ENCODE results near the gene CLOCK. TPM values are rescaled to one million over a fixed set of nuclear protein-coding genes. Genes with fewer than 3 reads are reported as not detected.

CLOCK gene
- total RNA-seq, 1 donor from 2014 or later: 32.9 TPM

DNA sequence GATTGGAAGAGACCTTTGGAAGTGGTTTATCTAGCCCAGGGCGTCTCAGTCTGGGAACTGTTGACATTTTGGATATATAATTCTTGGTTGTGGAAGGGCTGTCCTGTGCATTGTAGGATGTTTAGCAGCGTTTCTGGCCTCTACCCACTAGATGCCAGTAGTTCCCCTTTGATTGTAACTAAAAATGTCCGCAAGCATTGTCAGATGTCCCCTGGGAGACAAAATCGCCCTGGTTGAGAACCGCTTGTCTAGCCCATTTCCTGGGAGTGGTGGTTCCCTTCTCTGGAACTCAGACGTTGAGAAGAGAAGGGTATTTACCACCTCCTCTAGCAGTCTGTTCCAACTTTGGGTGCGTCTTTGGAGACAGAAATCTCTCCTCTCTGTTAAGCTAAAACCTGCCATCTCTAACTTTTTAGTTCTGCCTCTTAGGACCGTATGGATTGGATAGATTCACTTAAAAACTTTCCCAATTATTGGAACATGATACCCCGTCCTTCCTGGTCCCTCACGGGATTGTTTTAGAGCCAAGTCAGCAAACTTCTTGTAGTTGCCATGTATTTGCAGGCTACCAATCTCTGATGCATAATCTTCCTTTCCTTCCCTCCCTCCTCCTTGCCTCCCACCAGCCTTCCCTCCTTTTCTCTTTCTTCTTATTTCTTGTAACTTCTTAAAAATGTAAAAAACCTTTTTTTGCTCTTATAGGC is 137.1 kb downstream of the CLOCK start:
- no peak for ATAC-seq

DNA sequence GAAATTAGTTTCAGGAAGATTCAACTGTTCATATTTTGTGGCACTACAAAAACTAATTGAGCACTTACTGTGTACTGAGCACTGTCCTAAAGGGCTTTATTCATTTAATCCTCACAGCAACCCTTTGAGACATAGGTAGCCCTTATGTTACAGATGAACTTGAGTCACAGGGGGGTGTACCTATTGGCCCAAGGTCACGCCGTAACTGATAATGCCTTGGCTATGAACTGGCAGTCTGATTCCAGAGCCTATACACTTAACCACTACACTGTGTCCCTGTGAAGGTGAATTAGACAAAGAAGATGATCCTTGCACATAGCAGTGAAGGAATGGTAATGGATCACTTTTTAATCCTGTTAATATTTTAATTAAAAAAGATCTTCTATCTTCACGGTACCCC is 138.9 kb downstream of the CLOCK start:
- ATAC-seq: no peak

DNA sequence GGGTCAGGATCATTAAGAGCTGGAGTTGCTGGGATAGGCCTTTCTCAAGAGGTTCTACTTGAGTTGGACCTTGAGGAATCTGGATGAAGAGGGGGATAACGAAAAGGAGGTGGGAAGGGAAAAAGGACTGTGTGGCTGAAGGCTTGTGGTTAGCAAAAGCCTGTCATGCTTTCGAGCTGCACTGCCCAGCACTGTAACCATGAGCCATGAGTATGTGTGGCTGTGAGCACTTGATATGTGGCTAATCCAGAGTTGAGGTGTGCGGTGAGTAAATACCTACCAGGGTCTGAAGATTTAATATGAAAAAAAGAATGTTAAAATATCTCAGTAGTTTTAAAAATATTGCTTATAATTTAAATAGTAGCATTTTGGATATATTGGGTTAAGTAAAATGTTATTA is 139.6 kb downstream of the CLOCK start:
- no peak for ATAC-seq

DNA sequence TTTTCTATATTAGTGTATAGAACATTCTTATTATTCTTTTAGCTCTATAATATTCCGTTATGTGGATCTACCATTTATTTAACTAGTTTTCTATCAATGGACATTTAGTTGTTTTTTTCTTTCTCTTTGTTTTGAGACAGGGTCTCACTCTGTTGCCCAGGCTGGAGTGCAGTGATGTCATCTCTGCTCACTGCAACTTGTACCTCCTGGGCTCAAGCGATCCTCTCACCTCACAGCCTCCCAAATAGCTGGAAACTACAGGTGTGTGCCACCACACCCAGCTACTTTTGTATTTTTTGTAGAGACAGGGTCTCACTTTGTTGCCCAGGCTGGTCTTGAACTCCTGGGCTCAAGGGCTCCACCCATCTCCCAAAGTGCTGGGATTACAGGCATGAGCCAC is 140.2 kb downstream of the CLOCK start:
- no peak for ATAC-seq

DNA sequence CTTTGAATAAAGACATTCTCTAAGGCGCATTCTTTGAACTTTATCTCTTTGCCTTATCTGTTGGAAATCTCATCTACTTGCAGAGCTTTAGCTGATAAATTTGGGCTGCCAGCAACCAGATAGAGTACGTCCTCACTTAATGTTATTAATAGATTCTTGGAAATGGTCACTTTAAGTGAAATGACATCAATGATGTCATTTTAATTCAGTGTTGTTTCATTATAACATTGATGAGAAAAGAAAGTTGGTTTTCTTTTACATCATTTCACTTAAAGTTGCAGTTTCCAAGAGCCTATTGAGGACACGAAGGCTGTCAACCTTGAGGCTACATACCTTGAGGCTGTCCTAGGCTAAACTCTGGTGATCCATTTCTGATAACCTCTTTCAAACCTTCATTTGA is 141.6 kb downstream of the CLOCK start:
- ATAC-seq: no peak

DNA sequence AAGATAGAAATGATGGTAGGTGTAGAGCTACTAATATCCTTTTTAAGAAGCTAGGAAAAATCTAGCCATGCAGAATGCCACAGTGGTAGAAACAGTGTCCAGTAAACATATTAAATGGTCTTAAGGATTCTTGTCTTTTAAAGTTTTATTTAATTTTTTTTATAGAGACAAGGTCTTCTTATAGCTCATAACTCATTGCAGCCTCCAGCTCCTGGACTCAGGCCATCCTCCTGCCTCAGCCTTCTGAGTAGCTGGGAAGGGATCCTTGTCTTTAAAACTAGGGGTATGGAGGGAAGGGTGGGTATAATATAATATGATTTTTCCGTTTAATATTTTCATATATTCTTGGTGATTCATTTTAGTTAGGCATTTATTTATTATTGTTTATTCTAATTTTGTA is 147.1 kb downstream of the CLOCK start:
- ATAC-seq: no peak

DNA sequence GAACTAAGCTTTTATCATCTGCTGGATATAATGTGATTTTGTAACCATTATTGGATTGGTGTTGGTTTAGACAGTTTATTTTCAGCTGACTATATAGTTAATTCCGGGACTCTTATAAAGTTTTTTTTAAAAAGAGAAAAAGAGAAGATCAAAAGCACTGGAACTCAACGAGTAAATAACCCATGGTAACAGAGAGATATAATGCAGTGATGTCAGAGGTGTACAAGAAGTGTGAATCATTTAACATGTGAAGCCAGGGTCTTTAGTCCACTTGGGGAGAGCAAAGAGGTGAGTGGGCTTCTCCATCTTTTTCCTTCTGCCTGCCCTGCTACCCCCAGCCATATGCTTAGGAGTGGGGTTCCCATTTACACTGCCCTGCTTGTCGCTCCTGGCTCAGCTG is 147.7 kb downstream of the CLOCK start:
- no peak for ATAC-seq

DNA sequence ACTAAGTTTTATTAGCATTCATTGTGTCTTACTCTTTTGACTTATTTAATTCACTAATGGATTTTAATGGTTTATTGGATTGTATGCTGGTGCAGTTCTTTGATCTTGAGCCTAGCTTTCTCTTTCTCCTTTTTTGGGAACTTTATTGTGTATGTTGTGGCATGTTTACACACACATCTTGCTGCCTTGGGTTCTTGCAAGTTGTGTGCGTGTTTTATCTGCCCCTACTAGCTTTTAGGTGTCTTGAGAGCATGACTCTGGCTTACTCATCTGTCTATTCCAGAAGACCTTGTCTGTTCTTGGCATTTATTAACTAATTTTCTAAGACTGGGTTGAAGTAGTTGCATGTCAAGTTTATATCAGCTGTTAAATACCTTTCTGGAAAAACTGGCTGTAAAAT is 148.2 kb downstream of the CLOCK start:
- ATAC-seq: peak; percentile 10

DNA sequence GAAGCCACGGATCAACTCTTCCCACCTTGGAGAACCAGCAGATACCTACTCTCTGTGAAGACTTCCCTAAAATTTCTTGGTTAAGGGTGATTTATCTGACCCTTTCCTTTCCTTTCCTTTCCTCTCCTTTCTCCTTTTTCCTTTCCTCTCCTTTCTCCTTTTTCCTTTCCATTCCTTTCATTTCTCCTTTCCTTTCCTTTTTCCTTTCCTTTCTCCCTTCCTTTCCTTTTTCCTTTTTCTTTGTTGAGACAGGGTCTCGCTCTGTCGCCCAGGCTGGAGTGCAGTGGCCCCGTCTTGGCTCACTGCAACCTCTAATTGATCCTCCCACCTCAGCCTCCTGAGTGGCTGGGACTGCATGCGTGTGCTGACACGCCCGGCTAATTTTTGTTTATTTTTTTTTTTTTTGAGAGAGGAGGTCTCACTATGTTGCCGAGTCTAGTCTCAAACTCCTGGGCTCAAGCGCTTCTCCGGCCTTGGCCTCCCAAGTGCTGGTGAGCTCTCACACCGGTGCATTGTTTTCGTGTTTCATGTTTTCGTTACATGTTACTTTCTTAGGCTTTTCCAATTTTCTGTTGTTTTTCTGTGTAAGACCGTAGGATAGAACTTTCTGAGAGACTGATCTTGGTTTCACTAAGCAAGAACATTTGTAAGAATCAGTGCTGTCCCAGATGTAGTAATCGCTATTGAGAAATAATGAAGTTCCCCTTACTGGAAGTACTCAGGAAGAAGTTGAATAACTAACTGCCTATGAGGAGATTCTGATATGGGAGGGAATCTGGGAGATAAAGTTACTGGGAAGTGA is 149.0 kb downstream of the CLOCK start:
- no peak for ATAC-seq

DNA sequence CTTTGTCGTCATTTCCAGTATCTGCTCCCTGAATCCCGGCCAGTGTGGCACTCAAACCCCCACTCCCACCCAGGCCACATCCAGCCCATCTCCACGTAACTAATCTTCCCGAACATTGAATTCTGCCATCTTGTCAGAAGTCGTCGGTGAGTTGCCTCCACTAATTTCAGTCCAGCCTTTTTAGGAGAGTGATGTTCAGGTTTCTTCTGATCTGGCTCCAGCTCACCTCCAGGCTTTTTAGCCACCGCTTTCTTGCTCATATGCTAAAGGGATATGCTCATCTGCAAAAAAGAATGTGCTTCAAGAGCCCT is 149.6 kb downstream of the CLOCK start:
- ATAC-seq: no peak

DNA sequence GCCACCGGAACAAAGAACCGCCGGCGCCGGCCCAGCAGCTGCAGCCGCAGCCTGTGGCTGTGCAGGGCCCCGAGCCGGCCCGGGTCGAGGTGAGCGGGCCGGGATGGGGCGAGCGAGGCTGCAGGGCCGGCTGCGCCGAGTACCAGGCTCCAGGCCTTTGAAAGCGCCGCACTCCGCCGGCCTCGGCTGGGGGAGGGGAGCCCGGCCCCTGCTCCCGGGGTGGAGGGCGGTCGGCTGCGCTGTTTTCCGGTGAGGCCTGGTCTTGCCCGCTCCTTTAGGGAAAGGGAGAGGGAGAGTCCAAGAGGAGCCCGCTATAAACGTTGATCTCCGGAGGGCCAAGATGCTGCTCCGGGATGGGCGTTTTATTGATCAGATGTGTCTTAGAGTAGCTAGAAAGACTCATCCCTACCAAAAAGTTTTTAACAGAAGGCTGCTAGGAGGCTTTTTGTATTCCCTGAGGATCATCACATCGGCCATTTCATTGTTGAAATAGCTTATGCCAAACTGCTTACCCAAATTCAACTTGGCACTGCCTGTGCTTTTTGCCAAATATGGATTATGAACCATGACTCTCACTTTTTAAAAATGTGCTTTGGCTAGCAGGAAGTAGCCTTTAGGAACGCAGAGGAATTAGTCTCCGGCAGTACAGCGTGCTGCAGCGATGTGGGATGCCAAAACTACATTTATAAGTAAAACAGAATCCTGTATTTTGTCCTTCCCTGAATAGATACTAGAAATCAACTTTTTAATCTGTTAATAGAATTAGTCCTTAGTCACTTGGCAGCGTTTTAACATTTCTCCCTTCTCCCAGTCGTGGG is 150.2 kb downstream of the CLOCK start:
- peak; percentile 40 for ATAC-seq

DNA sequence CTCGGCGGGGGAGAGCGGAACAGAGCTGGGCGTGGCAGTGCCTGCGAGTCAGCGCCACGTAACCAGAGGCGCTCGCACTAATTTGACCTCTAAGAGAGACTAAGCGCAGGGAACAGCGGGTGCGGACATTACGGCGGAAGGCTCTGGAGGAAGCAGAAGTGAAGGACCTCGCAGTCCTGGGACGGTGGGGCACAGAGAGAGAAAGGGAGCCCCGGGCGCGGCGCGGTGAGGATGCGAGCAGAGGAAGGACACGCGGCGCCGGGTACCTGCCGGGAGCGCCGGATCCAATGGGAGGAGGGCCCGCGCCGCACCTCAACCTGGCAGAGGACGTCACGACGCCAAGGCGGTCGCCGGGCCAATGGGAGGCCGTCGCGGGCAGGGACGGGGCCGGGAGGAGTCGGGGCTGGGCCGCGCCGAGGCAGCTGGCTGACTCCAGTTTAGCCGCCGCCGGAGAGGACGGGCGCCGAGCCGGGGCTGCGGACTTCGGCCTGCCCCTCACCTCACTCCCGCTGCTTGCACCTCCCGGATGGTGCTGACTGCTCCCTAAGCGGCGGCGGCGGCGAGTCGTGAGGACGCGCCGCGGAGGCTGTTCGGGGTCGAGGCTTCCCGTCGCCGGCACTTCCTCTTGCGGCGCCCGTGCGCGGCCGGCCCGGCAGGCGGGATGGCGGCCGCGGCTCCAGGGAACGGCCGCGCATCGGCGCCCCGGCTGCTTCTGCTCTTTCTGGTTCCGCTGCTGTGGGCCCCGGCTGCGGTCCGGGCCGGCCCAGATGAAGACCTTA is 151.0 kb downstream of the CLOCK start, which contains the start of gene TMEM165:
TSS of gene TMEM165 (plus strand) at position 429 of the 779 bp plus-strand sequence. CDS start at position 662, 233 bp downstream.
- peak; percentile 97 for ATAC-seq

DNA sequence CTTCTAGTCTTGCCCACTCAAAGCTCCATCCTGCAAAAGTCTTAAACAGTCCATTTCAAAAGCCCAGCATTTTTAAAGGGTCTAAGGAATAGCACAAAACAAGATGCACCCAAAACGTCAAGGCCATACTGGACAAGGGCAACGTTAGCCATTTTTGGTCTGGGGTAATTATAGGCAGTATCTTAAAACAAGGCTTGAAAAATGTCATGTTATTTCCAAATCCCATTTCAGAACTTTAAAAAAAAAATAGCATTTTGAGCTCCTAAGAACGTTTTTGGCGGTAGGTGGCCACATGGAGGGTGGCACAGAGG is 151.5 kb downstream of the CLOCK start:
- ATAC-seq: no peak

DNA sequence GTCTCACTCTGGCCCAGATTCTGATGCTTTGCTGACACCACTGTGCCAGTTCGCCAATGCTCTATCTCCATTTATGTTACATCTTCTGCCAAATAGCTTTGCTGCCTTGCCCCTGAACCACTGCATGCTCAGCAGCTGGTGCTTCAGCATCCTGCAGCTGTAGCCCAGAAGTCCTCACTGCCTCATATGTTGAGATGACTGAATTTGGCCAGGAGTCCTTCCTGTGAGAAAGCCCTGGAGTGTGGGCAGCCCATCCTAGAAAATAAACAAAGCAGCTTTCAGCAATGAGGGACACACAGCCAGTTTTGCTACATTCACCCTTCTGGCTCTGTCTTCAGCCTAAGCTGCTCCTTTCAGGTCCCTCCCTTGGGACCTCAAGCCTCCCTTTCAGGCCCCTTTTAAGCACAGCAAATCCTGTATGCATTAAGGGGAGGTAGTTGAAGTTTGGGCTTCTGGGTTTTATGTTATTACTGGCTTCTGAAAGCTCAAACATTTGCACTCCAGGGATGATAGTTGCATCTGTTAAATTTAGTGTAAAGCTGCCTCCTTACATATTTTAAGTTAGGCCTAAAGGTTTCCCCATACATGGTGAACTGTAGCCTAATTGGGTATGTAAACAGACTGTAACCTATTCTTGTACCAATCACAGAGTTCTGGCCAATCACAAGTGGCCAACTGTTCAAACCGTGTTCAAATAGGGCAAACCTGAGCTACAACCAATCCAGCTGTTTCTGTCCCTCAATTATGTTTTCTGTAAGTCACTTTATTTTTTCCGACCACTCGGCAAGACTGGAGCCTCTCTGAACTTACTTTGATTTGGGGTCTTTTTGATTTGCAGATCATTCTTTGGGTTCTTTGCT is 153.0 kb downstream of the CLOCK start:
- no peak for ATAC-seq

DNA sequence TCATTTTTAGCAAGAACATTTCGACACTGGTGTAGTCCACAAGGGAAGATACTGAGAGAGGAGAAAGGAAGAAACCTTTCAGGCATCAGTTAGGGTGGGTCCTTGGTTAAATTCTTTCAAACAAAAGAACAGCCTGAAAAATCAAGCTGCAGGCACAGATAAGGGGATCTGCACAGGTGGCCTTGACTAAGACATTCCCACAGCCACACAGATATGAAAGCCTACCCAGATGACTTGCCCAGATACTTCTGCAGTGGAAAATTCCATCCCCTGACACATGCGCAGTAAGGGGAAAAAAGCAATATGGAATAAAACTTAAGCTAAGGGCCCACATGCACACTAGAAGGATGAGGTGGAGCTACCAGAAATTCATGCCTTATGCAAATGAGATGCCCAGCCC is 159.9 kb downstream of the CLOCK start:
- ATAC-seq: no peak

DNA sequence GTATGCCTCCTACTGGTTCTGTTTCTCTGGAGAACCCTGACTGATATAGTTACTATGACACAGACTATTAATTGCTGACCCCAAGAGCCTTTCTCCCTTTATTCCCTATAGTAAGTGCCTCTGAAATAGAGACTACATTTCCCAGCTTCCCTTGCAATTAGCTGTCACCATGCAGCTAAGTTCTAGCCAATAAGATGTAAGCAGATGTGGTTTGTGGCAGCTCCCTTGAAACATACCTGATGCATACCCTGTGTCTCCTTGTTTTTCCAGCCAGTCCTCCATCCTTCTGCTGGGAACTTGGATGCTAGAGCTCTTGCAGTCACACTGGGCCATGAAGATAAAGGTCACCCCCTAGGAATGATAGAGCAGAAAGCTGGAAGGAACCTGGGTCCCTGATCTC is 160.6 kb downstream of the CLOCK start:
- ATAC-seq: peak; percentile 46

DNA sequence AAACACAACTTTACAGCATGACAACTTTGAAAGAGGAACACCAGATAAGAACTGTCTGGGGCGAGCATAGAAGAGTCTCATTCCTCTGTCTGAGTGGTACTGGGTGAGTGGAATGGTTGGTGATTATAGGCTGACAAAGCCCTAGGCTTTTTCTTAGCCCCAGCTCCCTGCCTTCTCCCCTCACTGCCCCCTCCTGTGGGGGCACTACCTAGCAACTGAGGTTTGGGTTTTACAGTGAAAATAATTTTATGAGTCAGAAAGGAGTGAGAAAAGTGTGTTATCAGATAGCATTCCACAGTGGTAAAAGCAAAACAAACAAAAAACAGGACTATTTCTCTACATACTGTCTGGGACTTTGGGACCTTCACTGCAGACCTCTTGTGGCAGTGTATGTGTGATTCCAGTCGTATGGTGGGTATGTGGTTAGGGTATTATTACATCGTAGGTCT is 161.5 kb downstream of the CLOCK start:
- ATAC-seq: no peak

DNA sequence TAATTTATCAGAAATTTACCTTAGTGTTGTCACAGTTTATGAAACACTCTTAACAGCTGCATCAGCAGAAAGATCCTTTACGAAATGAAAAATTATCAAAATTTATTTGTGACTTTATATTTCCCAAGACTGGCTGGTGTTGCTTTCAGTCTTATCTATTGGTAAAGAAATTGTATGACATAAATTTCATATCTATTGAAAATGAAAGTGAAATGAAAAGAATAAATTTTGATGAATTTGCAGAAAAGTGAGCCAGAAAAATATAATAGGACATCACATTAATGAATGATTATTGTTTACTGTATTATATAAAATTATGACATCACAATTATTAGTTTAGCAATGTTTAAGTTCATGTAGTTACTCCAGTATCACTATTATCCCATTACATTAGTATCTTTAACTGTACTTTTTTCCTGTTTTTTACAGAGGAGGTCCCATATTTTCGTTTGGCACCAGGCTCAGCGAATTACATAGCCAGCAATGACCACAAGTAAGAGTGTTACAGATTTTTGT is 164.2 kb downstream of the CLOCK start:
- no peak for ATAC-seq

DNA sequence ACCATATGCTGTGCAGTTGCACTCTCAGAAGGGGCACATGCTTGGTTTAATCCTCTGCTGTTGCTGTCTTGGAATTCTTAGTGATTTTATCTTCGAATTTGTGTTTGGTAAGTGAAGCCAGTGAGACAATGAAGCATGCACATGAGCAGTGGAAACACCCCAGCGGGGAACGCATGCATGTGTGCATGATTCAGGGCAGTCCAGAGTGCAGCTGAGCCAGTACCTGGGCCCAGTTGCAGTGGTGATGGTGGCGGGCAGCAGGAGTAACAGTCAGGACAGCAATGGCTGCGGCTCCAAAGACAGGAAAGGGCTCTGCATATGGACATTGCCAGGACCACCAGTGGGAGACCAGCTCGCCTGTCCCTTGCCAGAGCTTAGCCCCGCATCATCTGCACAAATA is 165.2 kb downstream of the CLOCK start:
- ATAC-seq: no peak

DNA sequence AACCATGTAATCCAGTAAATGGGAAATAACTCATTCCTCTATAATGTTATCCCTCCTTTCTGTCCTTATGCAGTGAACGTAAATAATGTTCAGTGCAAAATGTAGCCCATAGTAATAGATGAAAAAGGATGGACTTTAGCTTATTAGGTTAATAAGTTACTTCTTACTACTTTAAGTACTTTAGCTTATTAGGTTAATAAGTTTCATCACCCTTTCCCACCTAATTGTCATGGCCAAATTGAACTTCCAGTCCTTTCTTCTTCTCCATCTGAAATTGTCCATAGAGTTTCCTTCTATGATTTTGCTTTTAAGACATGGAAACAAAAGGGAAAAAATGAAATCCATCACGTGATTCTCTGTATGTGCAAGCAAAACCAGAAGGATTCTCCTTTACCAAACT is 166.1 kb downstream of the CLOCK start:
- no peak for ATAC-seq

Data from esophagus mucosa (tissue), 1 donor.